SH-SY5Y (cell line): Measurements from ENCODE around the gene PRR33.

Source experiments
- GATA2 ChIP-seq: IDR thresholded peaks from 2 replicates; pipeline ENCODE4 v1.6.1; 2011; ENCODE audit warnings: mild to moderate bottlenecking, low read depth, low read length
- GATA3 ChIP-seq: IDR thresholded peaks from 2 replicates; pipeline ENCODE4 v1.6.1; 2011; ENCODE audit warnings: low read depth, mild to moderate bottlenecking, low read length, moderate library complexity

The PRR33 gene

GRCh38 chr11:1852271-1852876, 39.3 kb downstream of the PRR33 start:
- TF ChIP-seq GATA3 (no peak), GATA2 (no peak)

DNA sequence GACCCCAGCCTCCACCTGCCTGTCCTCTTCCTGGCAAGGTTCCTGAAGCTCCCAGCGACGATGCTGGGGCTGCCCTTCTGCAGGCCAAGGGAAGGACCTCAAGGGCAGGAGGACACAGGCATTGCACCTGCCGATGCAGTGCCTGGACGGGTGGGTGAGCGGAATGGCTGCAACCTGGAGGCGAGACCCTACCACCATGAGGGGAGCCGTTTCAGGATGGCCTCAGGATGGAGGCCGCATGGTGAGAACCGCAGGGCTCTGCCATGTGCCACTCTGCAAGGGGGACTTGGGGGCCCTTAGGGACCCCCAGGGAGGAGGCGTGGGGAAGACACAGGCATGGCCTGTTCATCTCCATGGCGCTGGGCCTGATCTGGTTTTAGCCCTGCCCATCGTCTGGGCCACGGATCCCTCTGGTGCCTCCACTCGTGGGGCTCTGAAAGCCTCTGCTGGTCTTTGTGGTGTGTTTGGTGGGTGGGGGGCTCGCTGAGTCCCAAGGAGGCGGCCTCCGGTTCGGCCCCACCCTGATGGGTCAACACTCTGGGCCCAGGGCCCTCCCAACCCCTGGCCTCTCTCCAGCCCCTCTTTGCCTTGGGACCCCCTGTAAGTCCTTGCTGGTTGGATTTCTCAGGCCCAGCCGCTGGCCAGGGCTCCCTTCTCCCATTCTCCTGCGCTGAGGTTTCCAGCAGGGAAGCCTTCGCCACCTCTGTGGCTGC, 40.1 kb downstream of the PRR33 start:
- TF ChIP-seq GATA3 (no peak), GATA2 (no peak)

- TF ChIP-seq GATA2: no peak
- no peak for TF ChIP-seq GATA3
Measured at GRCh38 chr11:1848640-1849430, 42.9 kb downstream of the PRR33 start.

- TF ChIP-seq GATA2: no peak
- no peak for TF ChIP-seq GATA3
Measured at GRCh38 chr11:1847926-1848639, 43.6 kb downstream of the PRR33 start.

- TF ChIP-seq GATA3 (no peak), GATA2 (no peak)
Measured at GRCh38 chr11:1847006-1847735, 44.5 kb downstream of the PRR33 start.

- no peak for TF ChIP-seq GATA2
- TF ChIP-seq GATA3: no peak
Measured at GRCh38 chr11:1846453-1846932, 45.2 kb downstream of the PRR33 start.

DNA sequence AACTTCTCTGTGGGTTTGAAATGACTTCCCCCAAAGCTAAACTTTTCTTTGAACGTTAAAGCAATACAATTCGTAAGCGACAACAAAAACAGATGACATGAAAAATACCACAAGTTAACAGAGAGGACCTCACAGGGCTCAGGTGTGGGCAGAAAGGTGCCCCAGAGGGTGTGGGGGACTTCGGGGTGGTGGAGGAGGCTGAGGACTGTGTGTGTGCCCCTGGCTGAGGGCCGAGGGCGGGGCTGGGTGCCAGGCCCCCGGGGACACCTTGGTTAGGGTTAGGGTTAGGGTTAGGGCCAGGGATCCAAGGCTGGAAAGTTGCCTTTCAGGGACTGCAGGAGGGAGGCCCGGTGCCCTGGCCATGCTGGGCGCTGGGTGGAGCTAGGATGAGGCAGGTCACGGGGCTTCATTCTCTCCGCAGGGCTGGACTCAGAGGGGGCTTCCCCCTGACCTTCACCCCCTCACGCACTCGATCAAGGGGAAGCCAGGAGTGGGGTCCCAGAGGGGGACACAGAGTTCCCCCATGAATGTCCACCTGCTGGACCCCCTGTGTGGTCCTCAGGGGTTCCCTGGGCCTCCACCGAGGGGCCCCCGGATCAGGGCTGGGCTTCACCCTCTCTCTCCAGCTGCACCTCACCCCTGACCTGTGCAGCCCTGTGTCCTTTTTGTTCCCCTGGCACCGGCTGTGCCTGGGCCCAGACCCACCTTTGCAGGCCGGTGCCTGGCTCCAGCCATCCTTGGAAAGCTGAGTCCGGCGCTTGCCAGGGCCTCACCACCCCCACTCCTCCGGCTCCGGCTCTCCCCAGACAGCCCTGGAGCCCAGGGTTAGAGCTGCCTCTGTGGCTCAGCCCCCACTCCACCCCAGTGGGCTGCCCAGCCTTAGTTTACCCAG, 45.9 kb downstream of the PRR33 start:
- no peak for TF ChIP-seq GATA2
- TF ChIP-seq GATA3: no peak

DNA sequence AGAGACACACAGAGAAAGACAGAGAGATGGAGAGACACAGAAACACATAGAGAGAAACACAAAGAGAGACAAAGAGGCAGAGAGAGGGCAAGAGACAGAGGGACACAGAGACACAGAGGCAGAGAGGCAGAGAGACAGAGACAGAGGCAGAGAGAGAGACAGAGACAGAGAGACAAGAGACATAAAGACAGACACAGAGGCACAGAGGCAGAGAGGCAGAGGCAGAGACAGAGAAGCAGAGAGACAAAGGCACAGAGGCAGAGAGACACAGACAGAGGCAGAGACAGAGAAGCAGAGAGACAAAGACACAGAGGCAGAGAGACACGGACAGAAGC, 46.6 kb downstream of the PRR33 start:
- TF ChIP-seq GATA3 (no peak), GATA2 (no peak)

- no peak for TF ChIP-seq GATA3
Measured at GRCh38 chr11:1844221-1845094, 47.2 kb downstream of the PRR33 start.

GRCh38 chr11:1843796-1844195, 47.9 kb downstream of the PRR33 start:
- TF ChIP-seq GATA3 (no peak), GATA2 (no peak)

DNA sequence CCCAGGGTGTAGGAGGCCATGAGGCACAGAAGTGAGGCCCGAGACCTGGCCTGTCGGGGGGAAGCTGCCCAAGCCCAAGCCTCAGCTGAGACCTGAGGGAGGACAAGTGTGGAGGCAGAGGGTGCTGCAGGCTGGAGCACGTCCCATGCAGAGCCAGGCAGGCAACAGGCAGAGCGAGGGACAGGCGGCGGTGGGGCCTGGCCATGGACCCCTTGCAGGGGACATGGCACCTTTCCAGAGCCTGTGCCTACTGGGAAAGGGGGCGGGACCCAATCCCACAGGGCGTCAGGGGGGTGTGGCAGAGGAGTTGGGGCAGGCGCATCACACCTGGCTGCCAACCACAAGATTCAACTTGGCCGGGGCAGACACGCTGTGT, 48.6 kb downstream of the PRR33 start:
- TF ChIP-seq GATA3: no peak
- TF ChIP-seq GATA2: no peak
